Muscle of leg (tissue), 11 donors: ENCODE measurements around the gene RALGAPA2. TPM values are rescaled to one million over a fixed set of nuclear protein-coding genes. Genes with fewer than 3 reads are reported as not detected.
"Not testable (repeated sequence)": the region's sequence is repeated elsewhere in the genome, so short reads cannot be mapped to it uniquely, and the experiment has no call there.

Experiments used
- DNase-seq: peaks from one replicate; pipeline ENCODE4 v3.0.0; 2013
- H3K27ac ChIP-seq: one replicate; pipeline ENCODE4 v1.5.1; 2013; ENCODE audit warnings: mild to moderate bottlenecking, low read length, control low read depth
- H3K27me3 ChIP-seq: one replicate; pipeline ENCODE4 v1.6.1; 2013; ENCODE audit warnings: low read length; ENCODE audit not compliant: control insufficient read depth, insufficient read depth
- H3K36me3 ChIP-seq: one replicate; pipeline ENCODE4 v1.6.1; 2013; ENCODE audit warnings: low read length; ENCODE audit not compliant: control insufficient read depth, insufficient read depth
- H3K4me1 ChIP-seq: one replicate; pipeline ENCODE4 v1.6.1; 2013; ENCODE audit warnings: low read length; ENCODE audit not compliant: control insufficient read depth, insufficient read depth
- H3K4me3 ChIP-seq: one replicate; pipeline ENCODE4 v1.5.1; 2013; ENCODE audit warnings: low read length, control low read depth
- H3K9me3 ChIP-seq: replicated peaks from 2 replicates; pipeline ENCODE4 v1.6.1; 2013; ENCODE audit warnings: low read depth, low read length; ENCODE audit not compliant: control insufficient read depth
- WGBS: methylation state at CpG from one replicate; pipeline ENCODE4 v1.1.5; 2013; ENCODE audit warnings: missing lambda C conversion rate; ENCODE audit not compliant: insufficient coverage; 5-methylcytosine and 5-hydroxymethylcytosine counted together
- polyA plus RNA-seq, 8 donors: library from polyadenylated mRNA; unstranded; fragments of 120-200 nt; gene quantifications; one replicate each; pipeline versions ENCODE4 v1.2.1 to v1.2.3, GENCODE V29; 2013; ENCODE audit warnings: inconsistent platforms in 1 of 8, low replicate concordance in 1 of 8; ENCODE audit not compliant: insufficient read length in 8 of 8, insufficient read depth in 1 of 8
- total RNA-seq: library from RNA; stranded (reverse); fragments of 120-200 nt; gene quantifications from one replicate; pipeline ENCODE4 v1.2.4, GENCODE V29; 2013

Gene RALGAPA2
- total and polyA plus RNA-seq, 9 donors = 6.0 to 10.6 (median 8.3) TPM

- H3K27me3 ChIP-seq = peaks cover 70% of the 10 kb centered on the region
Measured at GRCh38 chr20:20363799-20364592, 348.4 kb downstream of the RALGAPA2 start.

GRCh38 chr20:20363434-20363798, 349.0 kb downstream of the RALGAPA2 start:
- Histone ChIP-seq H3K4me3 (no peak overlapping the region), H3K4me1 (peaks cover 16% of the 10 kb centered on the region), H3K27me3 (peaks cover 67% of the 10 kb centered on the region), H3K36me3 (no peaks in the 10 kb centered on the region), H3K27ac (no peak overlapping the region), H3K9me3 (no peaks in the 10 kb centered on the region)
- 0% methylated on average over 8 of the region's 15 CpGs for WGBS
- DNase-seq = no peak

More at GRCh38 chr20:20363799-20364592, 348.4 kb downstream of the RALGAPA2 start:
- no peaks in the 10 kb centered on the region for H3K9me3 ChIP-seq
- no peak overlapping the region for H3K4me3 ChIP-seq
- WGBS = under 1% methylated on average over 63 of the region's 70 CpGs
- DNase-seq = no peak
- peaks cover 16% of the 10 kb centered on the region for H3K4me1 ChIP-seq
- no peaks in the 10 kb centered on the region for H3K36me3 ChIP-seq
- no peak overlapping the region for H3K27ac ChIP-seq

- peaks cover 67% of the 10 kb centered on the region for H3K27me3 ChIP-seq
- H3K4me3 ChIP-seq = no peak overlapping the region
- no peak overlapping the region for H3K27ac ChIP-seq
- WGBS = 3% methylated on average over 11 of the region's 17 CpGs
- H3K36me3 ChIP-seq = no peaks in the 10 kb centered on the region
- H3K4me1 ChIP-seq = peaks cover 16% of the 10 kb centered on the region
- DNase-seq = no peak
- H3K9me3 ChIP-seq = no peaks in the 10 kb centered on the region
Measured at GRCh38 chr20:20362774-20363433, 349.5 kb downstream of the RALGAPA2 start.

- Histone ChIP-seq H3K4me1 (peaks cover 10% of the 10 kb centered on the region), H3K27ac (no peak overlapping the region), H3K4me3 (no peak overlapping the region), H3K36me3 (no peaks in the 10 kb centered on the region), H3K9me3 (no peaks in the 10 kb centered on the region), H3K27me3 (peaks cover 48% of the 10 kb centered on the region)
- WGBS = 0% methylated on average over 4 of the region's 6 CpGs
- peak; percentile 71 for DNase-seq
Measured at GRCh38 chr20:20360464-20360863, 352.0 kb downstream of the RALGAPA2 start.

GRCh38 chr20:20359628-20360027, 352.8 kb downstream of the RALGAPA2 start:
- Histone ChIP-seq H3K9me3 (peaks cover 4% of the 10 kb centered on the region), H3K36me3 (no peaks in the 10 kb centered on the region), H3K27ac (no peak overlapping the region), H3K4me3 (no peak overlapping the region), H3K4me1 (peaks cover 10% of the 10 kb centered on the region), H3K27me3 (peaks cover 39% of the 10 kb centered on the region)
- no peak for DNase-seq
- WGBS = no CpG with 5 or more reads among the region's 6 CpGs

GRCh38 chr20:20358801-20359200, 353.6 kb downstream of the RALGAPA2 start:
- H3K36me3 ChIP-seq = no peaks in the 10 kb centered on the region
- peaks cover 6% of the 10 kb centered on the region for H3K4me1 ChIP-seq
- no peak overlapping the region for H3K4me3 ChIP-seq
- peaks cover 31% of the 10 kb centered on the region for H3K27me3 ChIP-seq
- peaks cover 6% of the 10 kb centered on the region for H3K9me3 ChIP-seq
- DNase-seq = no peak
- no peak overlapping the region for H3K27ac ChIP-seq

GRCh38 chr20:20355503-20355902, 356.9 kb downstream of the RALGAPA2 start:
- H3K27me3 ChIP-seq, DNase-seq, H3K36me3 ChIP-seq, H3K9me3 ChIP-seq, H3K4me1 ChIP-seq, H3K27ac ChIP-seq, H3K4me3 ChIP-seq: not testable (repeated sequence)

- peaks cover 6% of the 10 kb centered on the region for H3K9me3 ChIP-seq
- H3K4me3 ChIP-seq = no peak overlapping the region
- no peak overlapping the region for H3K27ac ChIP-seq
- H3K36me3 ChIP-seq = no peaks in the 10 kb centered on the region
- no peak for DNase-seq
- H3K27me3 ChIP-seq = no peaks in the 10 kb centered on the region
- no peaks in the 10 kb centered on the region for H3K4me1 ChIP-seq
- WGBS = no CpG with 5 or more reads among the region's 3 CpGs
Measured at GRCh38 chr20:20353576-20353975, 358.9 kb downstream of the RALGAPA2 start.

GRCh38 chr20:20344476-20344875, 368.0 kb downstream of the RALGAPA2 start:
- no peak for DNase-seq

GRCh38 chr20:20343932-20344331, 368.5 kb downstream of the RALGAPA2 start:
- DNase-seq = no peak
- H3K36me3 ChIP-seq = no peaks in the 10 kb centered on the region
- peaks cover 4% of the 10 kb centered on the region for H3K9me3 ChIP-seq
- WGBS = 79% methylated on average over 2 of the region's 7 CpGs
- no peak overlapping the region for H3K4me3 ChIP-seq
- H3K27ac ChIP-seq = no peak overlapping the region
- no peaks in the 10 kb centered on the region for H3K27me3 ChIP-seq
- H3K4me1 ChIP-seq = no peaks in the 10 kb centered on the region

More at GRCh38 chr20:20344476-20344875, 368.0 kb downstream of the RALGAPA2 start:
- no peaks in the 10 kb centered on the region for H3K4me1 ChIP-seq
- H3K27ac ChIP-seq = no peak overlapping the region
- peaks cover 4% of the 10 kb centered on the region for H3K9me3 ChIP-seq
- no peak overlapping the region for H3K4me3 ChIP-seq
- H3K36me3 ChIP-seq = no peaks in the 10 kb centered on the region
- no CpG with 5 or more reads among the region's 4 CpGs for WGBS
- H3K27me3 ChIP-seq = no peaks in the 10 kb centered on the region
